ENCODE data around the gene ADK.

The ADK gene

DNA sequence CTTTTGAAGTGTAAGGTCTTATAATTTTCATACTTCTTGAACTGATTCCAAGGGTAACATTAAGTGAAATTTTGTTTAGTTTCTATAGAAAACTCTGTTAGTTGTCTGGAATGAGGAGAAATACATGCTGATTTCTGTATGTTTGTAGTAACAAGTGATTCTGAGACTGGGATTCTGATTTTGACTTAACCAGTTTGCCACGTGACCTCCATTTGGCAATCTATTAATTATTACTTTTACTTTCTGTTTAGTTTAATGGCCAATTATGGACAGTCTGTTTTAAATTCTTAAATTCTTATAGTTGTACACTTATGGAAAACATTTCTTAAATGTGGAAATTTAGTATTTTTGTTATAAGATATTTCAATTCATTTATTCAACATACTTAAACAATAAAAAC is 163.1 kb downstream of the ADK start:
- Mint-ChIP-seq H3K36me3 (peaks cover 18% of the 10 kb centered on the region), H3K4me3 (no peak overlapping the region), H3K27ac (no peak overlapping the region), H3K4me1 (no peaks in the 10 kb centered on the region), H3K9me3 (peaks cover under 1% of the 10 kb centered on the region)
- DNase-seq (ENCODE audit: low spot score in 2 of 2) (no peak), ATAC-seq (no peak)

DNA sequence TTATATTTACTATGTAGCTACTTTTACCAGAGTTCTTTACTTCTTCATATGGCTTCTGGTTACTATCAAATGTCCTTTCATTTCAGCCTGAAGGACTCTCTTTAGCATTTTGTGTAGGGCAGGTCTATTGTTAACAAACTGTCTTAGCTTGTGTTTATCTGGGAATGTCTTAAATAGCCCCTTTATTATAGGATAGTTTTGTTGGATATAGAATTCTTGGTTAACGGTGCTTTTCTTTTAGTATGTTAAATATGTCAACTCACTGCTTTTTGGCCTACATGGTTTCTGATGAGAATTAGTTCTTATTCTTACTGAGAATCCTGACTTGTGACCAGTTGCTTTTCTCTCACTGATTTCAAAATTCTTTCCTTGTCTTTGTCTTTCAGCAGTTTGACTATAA is 169.0 kb downstream of the ADK start:
- H3K4me3 Mint-ChIP-seq, result no peak overlapping the region
- H3K4me1 Mint-ChIP-seq, result peaks cover 7% of the 10 kb centered on the region
- peaks cover 29% of the 10 kb centered on the region for H3K36me3 Mint-ChIP-seq

GRCh38 chr10:74320717-74321116 is 169.7 kb downstream of the ADK start:
- H3K4me1 Mint-ChIP-seq, result peaks cover 7% of the 10 kb centered on the region
- H3K27ac Mint-ChIP-seq, result no peak overlapping the region
- H3K36me3 Mint-ChIP-seq, result peaks cover 24% of the 10 kb centered on the region
- DNase-seq (ENCODE audit: low spot score in 2 of 2) (no peak), ATAC-seq (no peak)
- peaks cover 7% of the 10 kb centered on the region for H3K9me3 Mint-ChIP-seq
- no peak overlapping the region for H3K4me3 Mint-ChIP-seq

More for the DNA sequence above, 169.0 kb downstream of the ADK start:
- no peak for ATAC-seq
- DNase-seq (ENCODE audit: low spot score in 2 of 2), result no peak
- Mint-ChIP-seq H3K27ac (no peak overlapping the region), H3K9me3 (peaks cover 7% of the 10 kb centered on the region)

DNA sequence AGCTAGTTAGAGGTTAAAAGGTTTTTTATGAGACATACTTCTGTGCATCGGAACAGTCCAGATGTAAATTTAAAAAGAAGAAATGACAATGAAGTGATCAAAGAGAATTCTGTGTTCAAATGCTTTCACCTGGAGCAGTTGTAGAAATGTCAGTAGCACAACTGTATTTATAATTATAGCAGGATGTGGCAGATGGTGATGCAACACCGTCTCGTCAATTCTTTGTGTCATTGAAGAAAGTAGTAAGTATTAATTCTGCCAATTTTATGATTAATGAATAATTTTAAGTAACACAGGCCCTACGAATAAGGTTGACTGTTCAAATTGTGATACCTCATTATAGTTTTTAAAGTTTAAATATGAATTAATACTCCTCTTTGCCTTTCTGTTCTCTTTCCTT is 171.1 kb downstream of the ADK start:
- no peak overlapping the region for H3K4me3 Mint-ChIP-seq
- no peak overlapping the region for H3K27ac Mint-ChIP-seq
- DNase-seq (ENCODE audit: low spot score in 2 of 2) (no peak), ATAC-seq (no peak)
- H3K9me3 Mint-ChIP-seq, result peaks cover 7% of the 10 kb centered on the region
- H3K36me3 Mint-ChIP-seq, result peaks cover 11% of the 10 kb centered on the region
- peaks cover 7% of the 10 kb centered on the region for H3K4me1 Mint-ChIP-seq

DNA sequence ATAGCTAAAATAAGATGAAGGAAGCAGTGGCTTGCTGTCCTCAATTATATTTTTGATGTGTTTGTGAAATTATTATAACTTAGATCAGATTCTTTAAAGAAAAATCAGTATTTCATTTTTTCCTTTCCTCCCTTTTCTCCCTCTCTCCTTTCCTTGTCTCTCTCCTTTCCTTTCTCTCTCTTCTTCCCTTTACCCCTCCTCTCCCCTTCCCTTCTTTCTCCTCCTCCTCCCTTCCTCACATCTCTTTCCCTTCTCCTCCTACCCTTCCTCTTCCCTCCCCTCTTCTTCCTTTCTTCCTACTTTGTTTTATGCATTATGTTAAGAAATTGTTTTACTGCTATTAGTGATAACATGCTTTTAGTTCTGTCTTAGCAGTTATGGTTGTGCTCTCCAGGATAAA is 171.5 kb downstream of the ADK start:
- Mint-ChIP-seq H3K4me1 (peaks cover 7% of the 10 kb centered on the region), H3K27ac (no peak overlapping the region), H3K9me3 (peaks cover 7% of the 10 kb centered on the region), H3K4me3 (no peak overlapping the region), H3K36me3 (peaks cover 11% of the 10 kb centered on the region)
- DNase-seq (ENCODE audit: low spot score in 2 of 2) (no peak), ATAC-seq (no peak)

- DNase-seq (ENCODE audit: low spot score in 2 of 2) (no peak), ATAC-seq (no peak)
- H3K4me3 Mint-ChIP-seq, result no peak overlapping the region
- H3K27ac Mint-ChIP-seq, result no peak overlapping the region
- peaks cover 7% of the 10 kb centered on the region for H3K4me1 Mint-ChIP-seq
- no peaks in the 10 kb centered on the region for H3K9me3 Mint-ChIP-seq
- peaks cover 19% of the 10 kb centered on the region for H3K36me3 Mint-ChIP-seq
Observed at GRCh38 chr10:74328388-74328787, 177.4 kb downstream of the ADK start.

DNA sequence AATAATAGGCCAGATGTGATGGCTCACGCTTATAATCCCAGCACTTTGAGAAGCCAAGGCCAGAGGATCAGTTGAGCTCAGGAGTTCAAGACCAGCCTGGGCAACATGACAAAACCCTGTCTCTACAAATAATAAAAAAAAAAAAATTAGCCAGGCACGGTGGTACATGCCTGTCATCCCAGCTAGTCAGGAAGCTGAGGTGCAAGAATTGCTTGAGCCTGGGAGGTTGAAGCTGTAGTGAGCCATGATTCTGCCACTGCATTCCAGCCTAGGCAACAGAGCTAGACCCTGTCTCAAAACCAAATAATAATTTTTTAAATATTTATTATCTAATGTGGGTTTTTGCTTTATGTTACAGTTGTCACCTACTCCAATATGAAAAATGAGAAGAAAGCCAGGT is 178.9 kb downstream of the ADK start:
- Mint-ChIP-seq H3K9me3 (no peaks in the 10 kb centered on the region), H3K4me3 (no peak overlapping the region), H3K36me3 (peaks cover 9% of the 10 kb centered on the region), H3K27ac (no peak overlapping the region), H3K4me1 (no peaks in the 10 kb centered on the region)
- DNase-seq (ENCODE audit: low spot score in 2 of 2), result no peak
- ATAC-seq, result no peak

- Mint-ChIP-seq H3K4me1 (no peaks in the 10 kb centered on the region), H3K4me3 (no peak overlapping the region), H3K36me3 (peaks cover 9% of the 10 kb centered on the region), H3K9me3 (no peaks in the 10 kb centered on the region), H3K27ac (no peak overlapping the region)
- DNase-seq (ENCODE audit: low spot score in 2 of 2) (no peak), ATAC-seq (no peak)
Observed at GRCh38 chr10:74330646-74331045, 179.6 kb downstream of the ADK start.

DNA sequence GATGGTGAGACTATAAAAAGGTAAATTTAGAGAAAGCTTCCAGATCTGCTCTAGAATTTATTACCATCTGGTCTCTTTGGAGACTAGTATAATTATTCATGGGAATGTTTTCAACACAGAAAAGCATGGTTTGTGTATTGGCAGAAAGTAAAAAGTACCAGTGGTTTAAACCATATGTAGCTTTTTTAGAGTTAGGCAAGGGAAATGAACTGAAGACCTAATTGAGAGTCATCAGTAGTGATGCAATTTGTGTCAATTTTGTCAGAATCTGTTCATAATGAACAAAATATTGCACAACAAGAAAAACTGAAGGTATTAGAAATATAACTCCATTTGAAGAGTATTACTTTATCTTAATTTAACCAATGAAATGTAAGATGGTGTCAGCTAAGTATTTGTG is 181.4 kb downstream of the ADK start:
- DNase-seq (ENCODE audit: low spot score in 2 of 2) (no peak), ATAC-seq (no peak)
- Mint-ChIP-seq H3K36me3 (peaks cover 9% of the 10 kb centered on the region), H3K9me3 (no peaks in the 10 kb centered on the region), H3K27ac (no peak overlapping the region), H3K4me3 (no peak overlapping the region), H3K4me1 (peaks cover 5% of the 10 kb centered on the region)

DNA sequence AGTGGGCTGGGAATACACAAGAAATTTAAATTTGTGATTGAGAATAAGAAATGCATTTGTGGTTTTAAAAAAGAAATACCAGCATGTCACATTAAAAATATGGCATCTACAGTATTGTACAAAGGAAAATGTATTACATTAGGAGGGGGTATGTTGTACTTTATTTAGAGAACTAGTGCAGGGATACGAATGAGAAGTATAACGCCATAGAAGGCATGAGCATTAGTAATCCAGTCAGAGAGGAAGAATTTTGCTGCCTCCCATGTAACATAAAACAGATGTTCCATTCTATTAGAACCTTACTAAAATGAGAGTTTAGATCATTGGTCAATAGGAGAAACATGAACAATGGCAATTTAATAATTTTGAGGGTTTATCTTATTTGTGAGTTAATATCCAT is 182.2 kb downstream of the ADK start:
- DNase-seq (ENCODE audit: low spot score in 2 of 2) (no peak), ATAC-seq (no peak)
- Mint-ChIP-seq H3K27ac (no peak overlapping the region), H3K9me3 (no peaks in the 10 kb centered on the region), H3K36me3 (peaks cover 9% of the 10 kb centered on the region), H3K4me1 (peaks cover 5% of the 10 kb centered on the region), H3K4me3 (no peak overlapping the region)

DNA sequence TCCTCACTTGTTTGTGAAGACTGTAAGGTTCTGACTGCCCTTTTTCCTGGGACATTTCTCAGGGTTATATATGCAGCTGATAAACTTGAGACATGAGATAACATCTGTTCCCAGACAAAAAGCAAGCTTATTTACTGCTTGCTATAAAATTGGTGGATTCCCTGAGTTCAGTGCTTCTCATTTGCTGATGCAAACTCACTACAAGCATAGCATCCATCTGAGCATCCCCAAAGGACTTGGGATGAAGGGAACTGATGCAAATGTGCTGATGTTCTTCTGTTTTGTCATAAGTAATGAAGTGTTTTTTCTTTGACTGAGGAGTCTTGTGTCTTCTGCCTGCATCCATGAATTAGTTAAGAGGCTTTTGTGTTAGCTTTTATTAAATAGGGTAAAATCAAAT is 183.2 kb downstream of the ADK start:
- no peak for ATAC-seq
- no peak overlapping the region for H3K27ac Mint-ChIP-seq

DNA sequence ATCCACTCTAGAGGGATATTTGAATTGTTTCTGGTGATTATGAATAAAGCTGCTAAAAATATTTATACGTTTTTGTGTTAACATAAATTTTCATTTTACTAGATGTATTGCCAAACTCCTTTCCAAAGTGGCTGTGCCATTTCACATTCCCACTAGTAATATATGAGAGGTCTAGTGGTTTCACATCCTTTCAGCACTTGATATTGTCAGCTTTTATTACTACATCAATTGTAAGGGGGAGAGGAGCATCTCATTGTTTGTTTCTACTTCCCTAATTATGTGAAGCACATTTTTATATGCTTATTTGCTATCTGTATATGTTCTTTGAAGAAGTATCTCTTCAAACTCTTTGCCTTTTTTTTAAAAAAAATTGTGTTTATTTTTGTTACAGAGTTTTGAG is 184.5 kb downstream of the ADK start:
- Mint-ChIP-seq H3K36me3 (peaks cover 7% of the 10 kb centered on the region), H3K4me1 (peaks cover 5% of the 10 kb centered on the region), H3K27ac (no peak overlapping the region), H3K9me3 (no peaks in the 10 kb centered on the region), H3K4me3 (no peak overlapping the region)
- ATAC-seq, result no peak
- no peak for DNase-seq (ENCODE audit: low spot score in 2 of 2)

More for the DNA sequence above, 183.2 kb downstream of the ADK start:
- no peaks in the 10 kb centered on the region for H3K9me3 Mint-ChIP-seq
- H3K36me3 Mint-ChIP-seq, result peaks cover 9% of the 10 kb centered on the region
- no peak for DNase-seq (ENCODE audit: low spot score in 2 of 2)
- peaks cover 5% of the 10 kb centered on the region for H3K4me1 Mint-ChIP-seq
- H3K4me3 Mint-ChIP-seq, result no peak overlapping the region

DNA sequence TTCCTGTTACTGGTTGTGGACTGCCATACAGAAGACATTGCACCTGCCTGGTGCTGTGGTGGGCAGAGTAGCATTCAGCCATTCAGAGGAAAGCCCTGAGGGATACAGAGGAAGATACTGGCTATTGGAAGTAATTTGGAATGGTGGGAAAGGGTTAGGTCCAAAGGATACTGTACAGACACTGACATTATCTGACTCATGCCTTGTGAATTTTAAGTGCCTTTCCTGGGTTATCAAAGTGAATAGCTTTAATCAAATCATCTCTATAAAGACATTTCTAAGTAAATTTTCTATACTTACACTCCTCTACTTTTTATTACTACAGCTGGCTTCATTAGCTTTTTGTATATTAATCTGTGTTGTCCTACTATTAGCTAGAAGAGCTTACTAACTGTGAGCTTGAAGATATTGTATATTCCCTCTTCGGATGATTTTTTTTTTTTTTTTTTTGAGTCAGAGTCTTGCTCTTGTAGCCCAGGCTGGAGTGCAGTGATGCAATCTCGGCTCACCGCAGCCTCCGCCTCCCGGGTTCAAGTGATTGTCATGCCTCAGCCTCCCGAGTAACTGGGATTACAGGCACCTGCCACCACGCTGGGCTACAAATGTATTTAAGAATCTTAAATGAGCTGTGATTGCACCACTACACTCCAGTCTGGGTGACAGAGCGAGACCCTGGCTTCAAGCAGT is 186.5 kb downstream of the ADK start:
- no peaks in the 10 kb centered on the region for H3K36me3 Mint-ChIP-seq
- H3K4me1 Mint-ChIP-seq, result peaks cover 5% of the 10 kb centered on the region
- H3K9me3 Mint-ChIP-seq, result no peaks in the 10 kb centered on the region
- ATAC-seq (no peak), DNase-seq (ENCODE audit: low spot score in 2 of 2) (no peak)
- H3K4me3 Mint-ChIP-seq, result no peak overlapping the region
- no peak overlapping the region for H3K27ac Mint-ChIP-seq

- peaks cover 20% of the 10 kb centered on the region for H3K36me3 Mint-ChIP-seq
- no peak overlapping the region for H3K27ac Mint-ChIP-seq
- DNase-seq (ENCODE audit: low spot score in 2 of 2) (no peak), ATAC-seq (no peak)
- peaks cover 3% of the 10 kb centered on the region for H3K9me3 Mint-ChIP-seq
- no peaks in the 10 kb centered on the region for H3K4me1 Mint-ChIP-seq
- H3K4me3 Mint-ChIP-seq, result no peak overlapping the region
Observed at GRCh38 chr10:74342991-74343390, 192.0 kb downstream of the ADK start.

DNA sequence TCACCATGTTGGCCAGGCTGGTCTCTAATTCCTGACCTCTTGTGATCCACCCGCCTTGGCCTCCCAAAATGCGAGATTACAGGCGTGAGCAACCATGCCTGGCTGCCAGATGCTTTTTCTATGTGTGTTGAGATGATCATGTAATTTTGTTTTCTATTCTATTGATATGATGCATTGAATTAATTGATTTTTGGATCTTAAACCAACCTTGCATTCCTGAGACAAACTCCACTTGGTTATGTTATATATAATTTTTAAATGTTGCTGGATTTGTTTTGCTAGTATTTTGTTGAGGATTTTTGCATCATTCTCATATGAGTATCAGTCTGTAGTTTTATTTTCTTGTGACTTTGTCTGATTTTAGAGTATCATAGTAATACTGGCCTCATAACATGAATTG is 192.8 kb downstream of the ADK start:
- peaks cover 28% of the 10 kb centered on the region for H3K36me3 Mint-ChIP-seq
- H3K4me3 Mint-ChIP-seq, result no peak overlapping the region
- DNase-seq (ENCODE audit: low spot score in 2 of 2), result no peak
- peaks cover 3% of the 10 kb centered on the region for H3K9me3 Mint-ChIP-seq
- H3K27ac Mint-ChIP-seq, result no peak overlapping the region
- H3K4me1 Mint-ChIP-seq, result no peaks in the 10 kb centered on the region
- no peak for ATAC-seq

GRCh38 chr10:74344306-74344705 is 193.3 kb downstream of the ADK start:
- ATAC-seq (no peak), DNase-seq (ENCODE audit: low spot score in 2 of 2) (no peak)
- H3K27ac Mint-ChIP-seq, result no peak overlapping the region
- peaks cover 3% of the 10 kb centered on the region for H3K9me3 Mint-ChIP-seq
- H3K4me1 Mint-ChIP-seq, result no peaks in the 10 kb centered on the region
- H3K36me3 Mint-ChIP-seq, result peaks cover 29% of the 10 kb centered on the region
- H3K4me3 Mint-ChIP-seq, result no peak overlapping the region

DNA sequence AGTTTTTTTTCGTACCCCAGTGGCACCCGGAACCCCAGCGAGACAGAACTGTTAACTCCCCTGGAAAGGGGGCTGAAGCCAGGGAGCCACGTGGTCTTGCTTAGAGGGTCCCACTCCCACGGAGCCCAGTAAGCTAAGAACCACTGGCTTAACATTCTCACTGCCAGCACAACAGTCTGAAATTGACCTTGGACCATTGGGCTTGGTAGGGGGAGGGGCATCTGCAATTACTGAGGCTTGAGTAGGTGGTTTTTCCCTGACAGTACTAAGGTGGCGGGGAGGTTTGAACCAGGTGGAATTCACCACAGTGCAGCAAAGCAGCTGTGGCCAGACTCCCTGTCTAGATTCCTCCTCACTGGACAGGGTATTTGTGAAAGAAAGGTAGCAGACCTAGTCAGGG is 196.5 kb downstream of the ADK start:
- ATAC-seq, result no peak
- no peak overlapping the region for H3K4me3 Mint-ChIP-seq

More for the DNA sequence above, 196.5 kb downstream of the ADK start:
- Mint-ChIP-seq H3K9me3 (peaks cover 3% of the 10 kb centered on the region), H3K36me3 (peaks cover 29% of the 10 kb centered on the region), H3K4me1 (no peaks in the 10 kb centered on the region), H3K27ac (no peak overlapping the region)
- no peak for DNase-seq (ENCODE audit: low spot score in 2 of 2)

All from stimulated activated effector memory CD8-positive, alpha-beta T cell treated with anti-CD3 and anti-CD28 coated beads, Interleukin-12 subunit alpha, Interleukin-12 subunit beta, amount 100 ng/mL, for 72 hours (primary cell).